Activated naive CD4-positive, alpha-beta T cell treated with anti-CD3 and anti-CD28 coated beads for 36 hours (primary cell): ENCODE results near the gene FOXO1. TPM values are rescaled to one million over a fixed set of nuclear protein-coding genes. Genes with fewer than 3 reads are reported as not detected.

ENCODE experiments used
- CTCF ChIA-PET: fragments of 350-600 bp; sonication (Branson Sonifier 250); formaldehyde crosslinking; loops from one replicate; lab custom pipeline; 2021; ENCODE audit warnings: antibody characterized with exemption; lab: Charles Lee
- DNase-seq: peaks from one replicate; pipeline ENCODE4 v3.0.0-alpha.2; 2020
- H3K27ac Mint-ChIP-seq: one replicate; pipeline ENCODE4 v1.8.0; 2021; ENCODE audit warnings: mild to moderate bottlenecking, mixed read lengths
- H3K27me3 Mint-ChIP-seq: one replicate; pipeline ENCODE4 v1.8.0; 2021; ENCODE audit warnings: low read depth, mixed read lengths
- H3K36me3 Mint-ChIP-seq: one replicate; pipeline ENCODE4 v1.8.0; 2021; ENCODE audit warnings: low read depth, mixed read lengths
- H3K4me1 Mint-ChIP-seq: one replicate; pipeline ENCODE4 v1.8.0; 2021; ENCODE audit warnings: low read depth, mixed read lengths
- H3K4me3 Mint-ChIP-seq: one replicate; pipeline ENCODE4 v1.8.0; 2021; ENCODE audit warnings: mild to moderate bottlenecking, moderate library complexity, mixed read lengths
- H3K9me3 Mint-ChIP-seq: one replicate; pipeline ENCODE4 v1.8.0; 2021; ENCODE audit warnings: mixed read lengths
- intact Hi-C: fragments of 100-400 bp; cut with micrococcal nuclease; formaldehyde crosslinking; loops from one replicate; pipeline ENCODE4 v1.15.1; 2023
- total RNA-seq, 2 experiments: library from RNA; stranded (reverse); gene quantifications; one replicate each; pipeline ENCODE4 v1.2.3, GENCODE V29; 2021

FOXO1 gene
- total RNA-seq, 2 experiments from 2014 or later: 30.9 to 32.1 TPM

- CTCF ChIA-PET: interaction anchor here (0.6 kb wide), 1 partner anchor 297 kb away, joined by 3 read pairs; no protein-coding TSS in a partner anchor
- intact Hi-C loops: no loop called here
Measured at GRCh38 chr13:40677064-40677463, 10.6 kb upstream of the FOXO1 start.

DNA sequence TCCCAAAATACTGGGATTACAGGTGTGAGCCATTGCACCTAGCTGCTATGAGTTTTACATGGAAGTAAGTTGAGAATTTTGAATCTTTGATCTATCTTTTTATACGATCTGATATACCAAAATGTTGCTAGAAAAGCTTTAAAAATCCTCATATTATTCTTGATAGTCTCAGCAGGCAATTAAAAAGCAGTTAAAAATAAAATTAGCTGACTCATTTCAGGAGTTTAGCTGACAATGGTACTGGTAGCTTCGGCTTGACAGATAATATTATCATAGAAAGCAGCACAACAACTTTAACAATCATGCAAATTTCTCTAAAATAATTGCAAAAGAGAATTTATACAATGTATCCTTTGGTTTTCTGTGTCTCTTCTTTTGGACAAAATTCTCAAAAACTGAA lies 9.6 kb upstream of the FOXO1 start:
- DNase-seq: no peak
- CTCF ChIA-PET: interaction anchor here (1.3 kb wide), 1 partner anchor 592 kb away, joined by 3 read pairs; no protein-coding TSS in a partner anchor
- Mint-ChIP-seq H3K4me1 (peaks cover 17% of the 10 kb centered on the region), H3K9me3 (no peaks in the 10 kb centered on the region), H3K27ac (no peak overlapping the region), H3K4me3 (no peak overlapping the region), H3K36me3 (no peaks in the 10 kb centered on the region), H3K27me3 (no peaks in the 10 kb centered on the region)
- intact Hi-C loops: no loop called here

More at GRCh38 chr13:40677064-40677463, 10.6 kb upstream of the FOXO1 start:
- Mint-ChIP-seq H3K4me3 (no peak overlapping the region), H3K36me3 (no peaks in the 10 kb centered on the region), H3K4me1 (peaks cover 19% of the 10 kb centered on the region), H3K9me3 (no peaks in the 10 kb centered on the region), H3K27me3 (no peaks in the 10 kb centered on the region), H3K27ac (no peak overlapping the region)
- no peak for DNase-seq

DNA sequence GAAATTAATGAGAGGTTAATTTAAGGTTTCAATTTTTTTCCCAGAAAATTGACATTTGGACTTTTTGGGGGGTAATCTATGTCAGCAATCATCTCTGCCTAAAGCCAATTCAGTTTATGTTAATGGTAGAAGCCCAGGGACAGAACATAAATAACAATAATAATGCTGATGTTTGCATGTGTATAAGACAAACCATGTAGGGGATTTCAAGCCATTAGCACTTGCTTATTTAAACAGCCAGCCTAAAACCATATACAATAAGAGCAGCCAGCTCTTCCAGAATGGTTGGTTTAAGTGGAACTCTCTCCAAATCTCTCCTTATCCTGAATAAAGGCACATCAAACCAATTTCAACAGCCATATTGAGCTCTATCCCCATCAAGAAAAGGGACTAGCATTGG lies 7.0 kb upstream of the FOXO1 start:
- CTCF ChIA-PET: interaction anchor here (0.6 to 1.5 kb wide), 8 partner anchors 9 to 1060 kb away, joined by 3 to 11 read pairs (median 3); no protein-coding TSS in a partner anchor
- no peak overlapping the region for H3K4me3 Mint-ChIP-seq
- no peaks in the 10 kb centered on the region for H3K9me3 Mint-ChIP-seq
- peaks cover 26% of the 10 kb centered on the region for H3K4me1 Mint-ChIP-seq
- no peaks in the 10 kb centered on the region for H3K36me3 Mint-ChIP-seq
- intact Hi-C loops: no loop called here
- DNase-seq: no peak
- no peaks in the 10 kb centered on the region for H3K27me3 Mint-ChIP-seq
- no peak overlapping the region for H3K27ac Mint-ChIP-seq

- Mint-ChIP-seq H3K27me3 (no peaks in the 10 kb centered on the region), H3K36me3 (no peaks in the 10 kb centered on the region), H3K27ac (no peak overlapping the region), H3K4me3 (no peak overlapping the region), H3K9me3 (no peaks in the 10 kb centered on the region), H3K4me1 (peaks cover 32% of the 10 kb centered on the region)
- CTCF ChIA-PET: interaction anchor here (0.6 to 1.5 kb wide), 8 partner anchors 10 to 1060 kb away, joined by 3 to 11 read pairs (median 3); no protein-coding TSS in a partner anchor
- no peak for DNase-seq
- intact Hi-C loops: no loop called here
Measured at GRCh38 chr13:40672765-40673397, 6.4 kb upstream of the FOXO1 start.

- no peaks in the 10 kb centered on the region for H3K9me3 Mint-ChIP-seq
- DNase-seq: peak; percentile 35
- no peak overlapping the region for H3K27ac Mint-ChIP-seq
- no peaks in the 10 kb centered on the region for H3K36me3 Mint-ChIP-seq
- H3K4me3 Mint-ChIP-seq: no peak overlapping the region
- peaks cover 36% of the 10 kb centered on the region for H3K4me1 Mint-ChIP-seq
- intact Hi-C loops: no loop called here
- CTCF ChIA-PET: interaction anchor here (0.7 to 1.5 kb wide), 4 partner anchors 10 to 987 kb away, joined by 3 to 11 read pairs (median 5); no protein-coding TSS in a partner anchor
- no peaks in the 10 kb centered on the region for H3K27me3 Mint-ChIP-seq
Measured at GRCh38 chr13:40671956-40672764, 5.7 kb upstream of the FOXO1 start.

DNA sequence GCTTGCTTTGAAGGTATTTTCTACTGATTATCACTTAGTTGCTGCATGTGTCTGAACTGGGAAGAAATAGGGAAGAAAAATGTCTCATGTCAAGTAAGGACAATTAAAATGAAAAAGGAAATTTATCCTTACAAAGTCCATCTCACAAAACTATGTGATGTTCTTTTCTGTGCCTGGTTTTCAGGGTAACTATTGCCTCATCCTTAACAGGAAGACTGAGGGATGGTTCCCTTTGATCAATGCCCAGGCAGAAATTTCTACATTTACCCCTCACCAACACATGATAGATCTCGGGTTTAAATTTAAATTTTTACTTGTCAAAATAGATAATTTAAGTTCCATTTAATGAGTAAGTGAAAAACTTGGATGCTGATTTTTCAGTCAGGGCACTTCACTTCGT lies 3.9 kb upstream of the FOXO1 start:
- DNase-seq: no peak
- intact Hi-C loops: no loop called here
- peaks cover 36% of the 10 kb centered on the region for H3K4me1 Mint-ChIP-seq
- H3K27me3 Mint-ChIP-seq: no peaks in the 10 kb centered on the region
- CTCF ChIA-PET: interaction anchor here (1.4 kb wide), 1 partner anchor 727 kb away, joined by 3 read pairs; no protein-coding TSS in a partner anchor
- no peak overlapping the region for H3K4me3 Mint-ChIP-seq
- no peak overlapping the region for H3K27ac Mint-ChIP-seq
- H3K9me3 Mint-ChIP-seq: no peaks in the 10 kb centered on the region
- peaks cover 2% of the 10 kb centered on the region for H3K36me3 Mint-ChIP-seq

DNA sequence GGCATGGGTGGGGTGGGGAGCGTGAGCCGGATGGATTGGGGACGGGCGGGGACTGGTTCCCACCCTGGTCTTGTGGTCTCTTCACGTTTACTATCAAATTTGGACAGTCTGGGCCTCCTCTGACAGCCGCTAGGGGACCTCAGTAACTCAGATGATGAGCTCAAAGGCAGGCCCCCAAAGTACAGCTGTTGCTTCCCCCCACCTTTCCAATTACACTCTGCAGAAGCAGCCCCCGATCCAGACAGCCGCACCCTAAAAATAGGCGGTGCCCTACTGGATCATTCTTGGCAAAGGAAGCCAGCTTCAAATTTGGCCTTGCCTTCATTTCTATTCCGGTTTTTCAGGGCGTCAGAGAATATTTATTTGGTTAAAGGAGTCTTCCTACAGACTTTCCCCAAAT lies 1.9 kb upstream of the FOXO1 start:
- Mint-ChIP-seq H3K27me3 (no peaks in the 10 kb centered on the region), H3K9me3 (no peaks in the 10 kb centered on the region), H3K4me3 (peak overlapping the region; percentile 82), H3K36me3 (peaks cover 13% of the 10 kb centered on the region), H3K4me1 (peaks cover 38% of the 10 kb centered on the region), H3K27ac (no peak overlapping the region)
- intact Hi-C loops: loop anchor here (1.0 to 10.0 kb wide), 3 partner anchors 109 to 1606 kb away; partner anchors contain the start of gene AKAP11
- CTCF ChIA-PET: interaction anchor here (0.6 to 2.9 kb wide), 13 partner anchors 10 to 713 kb away, joined by 3 to 22 read pairs (median 4); no protein-coding TSS in a partner anchor
- DNase-seq: peak; percentile 46

DNA sequence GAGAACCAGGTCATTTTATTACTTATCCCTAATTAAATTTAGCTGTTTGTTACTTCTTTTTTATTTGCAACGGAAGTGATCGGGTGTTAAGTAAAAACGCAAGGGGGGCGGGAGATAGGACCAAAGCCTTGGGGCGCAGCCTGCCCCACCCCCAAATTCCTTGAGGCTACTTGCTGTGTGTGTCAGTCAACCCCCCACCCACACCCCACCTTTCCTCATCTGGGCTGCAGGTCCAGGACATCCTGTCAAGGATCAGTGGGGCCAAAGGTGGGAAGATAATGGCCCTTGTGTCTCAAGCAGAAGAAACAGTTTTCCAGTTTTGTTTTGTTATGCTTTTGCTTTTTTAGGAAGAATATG lies 1.2 kb upstream of the FOXO1 start:
- DNase-seq: no peak

DNA sequence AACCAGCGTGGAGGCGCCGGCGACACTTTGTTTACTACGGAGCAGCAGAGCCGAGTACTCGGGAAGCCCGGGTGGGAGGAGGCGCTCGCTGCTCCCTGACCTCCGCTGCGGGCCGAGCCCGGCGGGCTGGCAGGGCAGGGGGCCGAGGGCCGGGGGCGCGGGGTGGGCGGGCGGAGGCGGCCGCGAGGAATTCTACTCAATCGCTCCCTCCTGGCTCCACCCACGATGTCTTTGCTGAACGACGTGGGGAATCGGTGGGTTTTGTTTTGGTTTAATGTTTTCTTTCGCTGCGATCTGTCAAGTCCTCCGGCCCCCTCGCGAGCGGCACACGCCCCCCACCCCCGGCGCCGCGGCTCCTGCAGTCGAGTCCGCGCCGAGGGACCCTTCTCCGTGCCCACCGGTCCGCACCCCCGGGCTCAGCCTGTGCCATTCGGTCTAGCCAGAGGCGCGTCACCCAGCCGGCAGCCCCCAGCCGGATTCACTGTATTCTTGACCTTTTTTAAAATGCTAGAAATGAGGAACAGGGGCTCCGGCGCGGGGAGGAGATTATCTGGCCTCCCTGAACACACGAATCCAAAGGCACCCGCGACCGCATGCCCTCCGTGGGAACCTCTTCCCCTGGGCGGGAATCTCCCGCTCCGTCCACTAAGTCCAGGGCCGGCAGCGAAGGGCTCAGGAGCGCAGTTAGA lies 636 bp upstream of the FOXO1 start:
- CTCF ChIA-PET: interaction anchor here (0.7 to 2.9 kb wide), 4 partner anchors 15 to 573 kb away, joined by 3 to 22 read pairs (median 4); no protein-coding TSS in a partner anchor
- peak overlapping the region; percentile 75 for H3K27ac Mint-ChIP-seq
- H3K4me1 Mint-ChIP-seq: peaks cover 36% of the 10 kb centered on the region
- DNase-seq: no peak
- no peaks in the 10 kb centered on the region for H3K9me3 Mint-ChIP-seq
- H3K4me3 Mint-ChIP-seq: peak overlapping the region; percentile 82
- intact Hi-C loops: loop anchor here (1.0 to 10.0 kb wide), 4 partner anchors 279 to 1608 kb away; partner anchors contain the start of gene AKAP11
- no peaks in the 10 kb centered on the region for H3K27me3 Mint-ChIP-seq
- H3K36me3 Mint-ChIP-seq: peaks cover 17% of the 10 kb centered on the region

More for the DNA sequence above, 1.2 kb upstream of the FOXO1 start:
- Mint-ChIP-seq H3K27ac (peak overlapping the region; percentile 19), H3K36me3 (peaks cover 16% of the 10 kb centered on the region), H3K27me3 (no peaks in the 10 kb centered on the region), H3K4me3 (peak overlapping the region; percentile 82), H3K9me3 (no peaks in the 10 kb centered on the region), H3K4me1 (peaks cover 36% of the 10 kb centered on the region)
- intact Hi-C loops: loop anchor here (10.0 kb wide), 2 partner anchors 893 to 1607 kb away; partner anchors contain the start of gene AKAP11
- CTCF ChIA-PET: interaction anchor here (0.6 to 2.9 kb wide), 6 partner anchors 14 to 573 kb away, joined by 3 to 22 read pairs (median 4); no protein-coding TSS in a partner anchor

- H3K4me1 Mint-ChIP-seq: peaks cover 49% of the 10 kb centered on the region
- intact Hi-C loops: loop anchor here (1.0 to 10.0 kb wide), 4 partner anchors 277 to 1609 kb away; partner anchors contain the start of gene AKAP11
- CTCF ChIA-PET: interaction anchor here (0.7 to 2.2 kb wide), 3 partner anchors 12 to 148 kb away, joined by 3 to 7 read pairs (median 3); no protein-coding TSS in a partner anchor
- H3K27me3 Mint-ChIP-seq: no peaks in the 10 kb centered on the region
- H3K9me3 Mint-ChIP-seq: no peaks in the 10 kb centered on the region
- peak overlapping the region; percentile 92 for H3K4me3 Mint-ChIP-seq
- peak; percentile 43 for DNase-seq
- peaks cover 17% of the 10 kb centered on the region for H3K36me3 Mint-ChIP-seq
- peak overlapping the region; percentile 94 for H3K27ac Mint-ChIP-seq
Measured at GRCh38 chr13:40665126-40666044, 1.1 kb downstream of the FOXO1 start.
